Thyroid gland (tissue), 4 donors: Measurements from ENCODE around the gene CHMP4A.

Experiments
- CTCF ChIP-seq, 6 experiments: fragments of 200-600 bp in 3 of 6; fragments of 450-650 bp in 3 of 6; sonication (generic) in 3 of 6; IDR thresholded peaks; one replicate each; pipeline ENCODE4 v1.5.1; 2016 to 2019; ENCODE audit warnings: antibody characterized with exemption in 6 of 6, mild to moderate bottlenecking in 2 of 6, inconsistent platforms in 1 of 6, moderate library complexity in 1 of 6
- POLR2A ChIP-seq, 2 donors: fragments of 450-650 bp; IDR thresholded peaks; one replicate each; pipeline ENCODE4 v1.6.1; 2017; ENCODE audit warnings: antibody characterized with exemption in 2 of 2, mild to moderate bottlenecking in 2 of 2, moderate library complexity in 1 of 2

DNA sequence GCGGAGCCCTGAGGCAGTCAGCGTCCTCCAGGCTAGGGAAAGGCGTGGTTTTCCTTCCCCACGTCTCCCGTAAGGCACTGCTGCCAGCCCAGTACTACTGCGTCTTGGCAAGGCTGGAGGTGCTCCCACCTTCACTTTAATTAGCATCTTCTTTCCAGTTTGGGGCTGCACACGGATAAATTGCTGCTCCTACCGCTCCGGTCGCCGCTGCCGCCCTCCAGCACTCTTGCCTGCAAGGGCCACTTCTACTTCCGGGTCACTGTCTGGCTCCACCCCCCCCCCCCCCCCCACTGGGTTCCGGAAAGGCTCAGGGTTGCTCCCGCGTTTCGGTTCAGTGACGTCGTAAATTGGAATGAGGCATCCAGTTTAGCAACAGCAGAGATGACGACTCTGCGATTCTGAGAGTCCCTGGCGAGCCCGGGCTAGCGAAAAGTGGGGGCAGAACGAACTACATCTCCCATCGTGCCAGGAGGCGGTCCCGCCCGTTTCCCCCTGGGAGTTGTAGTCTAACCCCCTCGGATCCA, 18.9 kb upstream of the CHMP4A start, which contains the start of gene NEDD8:
- TF ChIP-seq CTCF (IDR thresholded peaks at IDR 0.05) (peak in 1 of 6 experiments; percentile 5), POLR2A (IDR thresholded peaks at IDR 0.05) (peak in 1 of 2 donors; percentile 51)
